K562 (cell line): ENCODE measurements around the gene CASKIN2. TPM values are rescaled to one million over a fixed set of nuclear protein-coding genes. Genes with fewer than 3 reads are reported as not detected.

ENCODE experiments used
- ATF7 ChIP-seq: fragments of 450-650 bp; IDR thresholded peaks from 2 replicates; pipeline ENCODE4 v1.7.1; 2014; ENCODE audit warnings: mild to moderate bottlenecking, moderate library complexity
- ETV6 ChIP-seq, 3 experiments: fragments of 150-350 bp in 1 of 3; sonication (generic) in 1 of 3; formaldehyde crosslinking in 1 of 3; IDR thresholded peaks; 2 replicates each; pipeline versions ENCODE4 v1.6.1 to v1.8.0; 2014 to 2022; ENCODE audit warnings: borderline replicate concordance in 2 of 3, low read depth in 2 of 3, antibody characterized with exemption in 1 of 3, low read length in 1 of 3, mild to moderate bottlenecking in 1 of 3, missing genetic modification reagents in 1 of 3
- MAFG ChIP-seq: fragments of 450-650 bp; conservative IDR thresholded peaks from 2 replicates; pipeline ENCODE4 v1.6.1; 2016; ENCODE audit warnings: missing genetic modification characterization, missing compliant biosample characterization
- MIER1 ChIP-seq: fragments of 450-650 bp; IDR thresholded peaks from 2 replicates; pipeline ENCODE4 v1.6.1; 2016; ENCODE audit warnings: antibody characterized with exemption, mild to moderate bottlenecking, low read depth
- NFIC ChIP-seq: fragments of 450-650 bp; IDR thresholded peaks from 2 replicates; pipeline ENCODE4 v1.6.1; 2017; ENCODE audit warnings: mild to moderate bottlenecking, inconsistent platforms
- NFXL1 ChIP-seq: fragments of 450-650 bp; formaldehyde crosslinking; IDR thresholded peaks from 2 replicates; pipeline ENCODE4 v1.4.0; 2021; ENCODE audit warnings: mild to moderate bottlenecking
- NRF1 ChIP-seq, 2 experiments: fragments of 450-650 bp; IDR thresholded peaks in 1 of 2; conservative IDR thresholded peaks in 1 of 2; 2 replicates each; pipeline ENCODE4 v1.6.1; 2014; ENCODE audit warnings: mild to moderate bottlenecking in 2 of 2
- PREB ChIP-seq: sonication (generic); formaldehyde crosslinking; IDR thresholded peaks from 2 replicates; pipeline ENCODE4 v1.8.1; 2023; ENCODE audit warnings: mild to moderate bottlenecking, missing genetic modification reagents
- PRMT5 ChIP-seq: sonication (generic); formaldehyde crosslinking; IDR thresholded peaks from 2 replicates; pipeline ENCODE4 v1.5.0; 2020; ENCODE audit warnings: missing genetic modification reagents
- PTBP1 ChIP-seq: fragments of 200-400 bp; formaldehyde crosslinking; IDR thresholded peaks from 2 replicates; pipeline ENCODE4 v1.6.1; 2017; ENCODE audit warnings: low read depth, low read length
- RB1 ChIP-seq: fragments of 450-650 bp; IDR thresholded peaks from 2 replicates; pipeline ENCODE4 v1.6.1; 2017; ENCODE audit warnings: low read depth, mild to moderate bottlenecking
- RBM39 ChIP-seq: fragments of 200-400 bp; formaldehyde crosslinking; optimal IDR thresholded peaks from 2 replicates; pipeline ENCODE3; 2018; ENCODE audit warnings: low read depth, low read length
- RFX7 ChIP-seq: fragments of 250-450 bp; sonication (Bioruptor Pico); IDR thresholded peaks from 2 replicates; pipeline ENCODE4 v1.5.1; 2021; ENCODE audit warnings: mild to moderate bottlenecking
- SFPQ ChIP-seq: fragments of 200-400 bp; formaldehyde crosslinking; IDR thresholded peaks from 2 replicates; pipeline ENCODE4 v1.6.1; 2017; ENCODE audit warnings: mild to moderate bottlenecking, low read depth, low read length, moderate library complexity
- SREBF2 ChIP-seq: sonication (generic); formaldehyde crosslinking; IDR thresholded peaks from 2 replicates; pipeline ENCODE4 v1.4.0; 2020; ENCODE audit warnings: mild to moderate bottlenecking, missing genetic modification reagents
- ZNF274 ChIP-seq: IDR thresholded peaks from 2 replicates; pipeline ENCODE4 v1.6.1; 2011; ENCODE audit warnings: low read depth, mild to moderate bottlenecking, low read length, moderate library complexity, borderline replicate concordance
- ZNF609 ChIP-seq: sonication (generic); formaldehyde crosslinking; IDR thresholded peaks from 2 replicates; pipeline ENCODE4 v1.8.1; 2023; ENCODE audit warnings: missing genetic modification reagents, mild to moderate bottlenecking, borderline replicate concordance
- ZNF75A ChIP-seq: fragments of 450-650 bp; formaldehyde crosslinking; IDR thresholded peaks from 2 replicates; pipeline ENCODE4 v1.4.0; 2020; ENCODE audit warnings: mild to moderate bottlenecking
- ZNF766 ChIP-seq: fragments of 200-800 bp; sonication (Bioruptor generic); conservative IDR thresholded peaks from 2 replicates; pipeline ENCODE4 v1.6.1; 2016; ENCODE audit warnings: missing genetic modification characterization, missing compliant biosample characterization
- ZSCAN29 ChIP-seq: fragments of 450-650 bp; IDR thresholded peaks from 2 replicates; pipeline ENCODE4 v1.6.1; 2017
- polyA plus RNA-seq, 8 experiments: library from polyadenylated mRNA; depleted of rRNA in 4 of 8; stranded (reverse) in 5 of 8; unstranded in 3 of 8; fragments of >200 nt; fragmentation: Nextera tagmentation in 2 of 8; fragmentation: Illumina TruSeq in 1 of 8; extraction: Ambion mirVana in 2 of 8; extraction: Trizol in 1 of 8; gene quantifications; 2 replicates each; pipeline versions ENCODE4 v1.2.1 to v1.2.3, GENCODE V29; 2011 to 2014; ENCODE audit warnings: inconsistent platforms in 1 of 8, missing spikeins in 1 of 8
- total RNA-seq, 7 experiments: library from RNA; depleted of rRNA in 6 of 7; stranded (reverse); fragments of >200 nt in 6 of 7; fragmentation: Illumina TruSeq in 2 of 7; extraction: Trizol in 2 of 7; gene quantifications; 2 replicates each; pipeline versions ENCODE4 v1.2.1 to v1.2.3, GENCODE V29; 2011 to 2021; ENCODE audit warnings: low replicate concordance in 1 of 7

Gene CASKIN2
- total and polyA plus RNA-seq, 9 of the 15 experiments (the other 6 are each of a cell fraction or from before 2014, with no cell fraction given), result 0.01 to 12.2 (median 2.1) TPM

- TF ChIP-seq RBM39 (no peak), NFIC (peak; percentile 66), ATF7 (peak; percentile 51; the same call in 1 of the 2 replicates), ZNF609 (CRISPR knock-in tag) (no peak), SREBF2 (CRISPR knock-in tag) (no peak), SFPQ (no peak), NFXL1 (CRISPR knock-in tag) (no peak), MAFG (no peak), NRF1 (conservative IDR thresholded peaks at IDR 0.05 in 1 of 2, IDR thresholded peaks at IDR 0.05 in 1 of 2) (0 out of 4 replicates have a peak, but pooled peaks of 1 of the 2 experiments have one; percentile 17), ZSCAN29 (no peak), MIER1 (no peak), ETV6 (IDR thresholded peaks at IDR 0.05; ENCODE audit: borderline replicate concordance in 1 of 2, low read depth in 2 of 2, low read length in 1 of 2) (no peak), ETV6 (CRISPR knock-in tag; IDR thresholded peaks at IDR 0.05; ENCODE audit: borderline replicate concordance) (no peak), RB1 (no peak), ZNF766 (peak; percentile 77), ZNF75A (no peak), PREB (CRISPR knock-in tag) (0 out of 2 replicates have a peak, but pooled peaks have one; percentile 43), PTBP1 (no peak), RFX7 (CRISPR knock-in tag) (no peak), PRMT5 (CRISPR knock-in tag) (no peak), ZNF274 (no peak)
These were observed 41.9 kb upstream of the CASKIN2 start (continued) for GRCh38 chr17:75557075-75557851.
